Measurements from ENCODE around the gene LGALS8. TPM values are rescaled to one million over a fixed set of nuclear protein-coding genes. Genes with fewer than 3 reads are reported as not detected.

Gene LGALS8
- 64.0 and 70.1 TPM in 2 replicates for total RNA-seq

GRCh38 chr1:236523704-236524141, at the start of gene LGALS8:
TSS of gene LGALS8 (plus strand) at chr1:236523982. CDS start at chr1:236526071, 2,089 bp downstream.

Other genes starting within 250 kb of the LGALS8 start
- 5.7 and 6.3 TPM in 2 replicates for gene ERO1B, start 242.0 kb upstream of the LGALS8 start, total RNA-seq
- 0.49 and 0.65 TPM in 2 replicates for gene EDARADD, start 129.7 kb upstream of the LGALS8 start, total RNA-seq
- gene HEATR1, start 80.5 kb downstream of the LGALS8 start, total RNA-seq: 35.6 and 52.6 TPM in 2 replicates
- 0.65 TPM in 1 of 2 replicates, not detected in the other for gene ACTN2, start 162.5 kb downstream of the LGALS8 start, total RNA-seq